GM18909 (cell line): ENCODE measurements around the gene HBP1.
"Not testable (repeated sequence)": the region's sequence is repeated elsewhere in the genome, so short reads cannot be mapped to it uniquely, and the experiment has no call there.

Experiments
- ATAC-seq: cut with Tn5 transposase; IDR thresholded peaks from one replicate; pipeline ENCODE4 v1.9.1; 2021; ENCODE audit warnings: mild to moderate bottlenecking; ENCODE audit not compliant: unreplicated experiment, poor library complexity

Gene HBP1

GRCh38 chr7:107168233-107169119 lies at the start of gene HBP1:
Gene HBP1 (plus strand): TSS chr7:107169003. CDS start chr7:107179894, 10,891 bp downstream.
- ATAC-seq: peak; percentile 92

GRCh38 chr7:107119376-107120105 lies 49.3 kb upstream of the HBP1 start:
- ATAC-seq: no peak

- no peak for ATAC-seq
These were observed 46.3 kb upstream of the HBP1 start for GRCh38 chr7:107122486-107122911.

DNA sequence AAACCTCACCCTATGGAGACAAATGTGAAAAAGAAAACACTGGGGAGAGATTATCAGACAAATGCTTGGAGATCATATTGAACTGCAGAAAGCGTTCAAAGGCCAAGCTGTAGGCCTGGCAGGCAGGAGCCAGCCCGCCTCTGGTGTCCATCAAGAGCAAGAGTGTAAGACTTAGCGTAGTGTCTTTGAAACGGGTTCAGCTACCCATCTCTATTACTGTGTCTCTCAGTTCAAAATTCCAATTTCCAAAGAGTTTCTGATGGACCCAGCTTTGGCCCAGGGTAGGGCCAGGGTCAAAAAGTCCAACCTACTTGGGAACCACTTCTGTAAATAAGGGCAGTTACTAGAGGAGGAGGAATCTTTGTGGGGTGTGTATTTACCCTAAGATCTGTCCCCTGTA lies 45.4 kb upstream of the HBP1 start:
- ATAC-seq: no peak

DNA sequence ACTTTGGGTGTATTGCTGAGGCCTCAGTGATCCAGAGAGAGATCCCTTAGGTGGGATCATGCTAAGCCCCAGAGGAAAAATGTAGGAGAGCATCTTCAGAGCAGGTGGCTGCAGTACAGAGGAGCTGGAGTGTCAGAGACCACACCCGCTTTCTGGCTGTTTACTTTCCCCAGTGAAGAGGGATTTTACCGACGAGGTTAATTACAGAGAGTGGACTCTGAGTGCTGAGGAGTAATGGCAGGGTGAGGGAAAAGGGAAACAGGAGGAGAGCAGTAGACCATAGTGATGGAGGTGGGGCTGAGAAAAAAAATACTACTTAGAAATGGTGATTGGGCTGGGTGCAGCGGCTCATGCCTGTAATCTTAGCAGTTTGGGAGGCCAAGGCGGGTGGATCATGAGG lies 43.3 kb upstream of the HBP1 start:
- ATAC-seq: no peak

DNA sequence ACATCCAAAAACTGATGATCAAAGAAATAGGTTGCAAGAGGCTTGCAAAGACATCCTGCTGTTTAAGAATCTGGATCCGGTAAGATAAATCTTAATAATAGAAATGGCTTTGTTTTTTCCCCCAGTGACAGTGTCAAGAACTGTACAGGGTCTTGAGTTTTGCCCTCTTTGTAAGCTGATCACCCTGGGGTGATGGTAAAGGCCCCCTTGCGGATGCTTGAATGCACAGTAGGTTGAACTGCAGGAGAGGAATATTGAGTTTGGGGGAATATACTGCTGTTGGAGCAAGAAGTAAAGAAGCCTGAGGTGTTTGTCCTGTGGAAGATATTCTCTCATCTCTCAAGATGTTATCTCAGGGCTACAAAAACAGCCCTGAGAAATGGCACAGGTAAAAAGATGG lies 40.6 kb upstream of the HBP1 start:
- no peak for ATAC-seq

- no peak for ATAC-seq
These were observed 40.1 kb upstream of the HBP1 start for GRCh38 chr7:107128748-107129147.

- ATAC-seq: no peak
These were observed 38.1 kb upstream of the HBP1 start for GRCh38 chr7:107130487-107131220.

- no peak for ATAC-seq
These were observed 35.4 kb upstream of the HBP1 start for GRCh38 chr7:107133396-107133795.

GRCh38 chr7:107138696-107139420 lies 29.9 kb upstream of the HBP1 start:
- ATAC-seq: no peak

DNA sequence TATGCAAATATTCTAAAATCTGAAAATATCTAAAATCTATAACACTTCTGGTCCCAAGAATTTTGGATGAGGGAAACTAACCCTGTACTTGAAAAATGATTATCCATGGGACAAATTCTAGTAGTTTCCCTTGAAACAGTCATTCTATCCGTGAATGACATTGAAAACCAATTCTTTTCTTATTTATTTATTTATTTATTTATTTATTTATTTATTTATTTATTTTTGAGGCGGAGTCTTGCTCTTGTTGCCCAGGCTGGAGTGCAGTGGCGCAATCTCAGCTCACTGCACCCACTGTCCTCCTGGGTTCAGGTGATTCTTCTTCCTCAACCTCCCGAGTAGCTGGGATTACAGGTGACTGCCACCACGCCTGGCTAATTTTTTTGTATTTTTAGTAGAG lies 24.9 kb upstream of the HBP1 start:
- not testable (repeated sequence) for ATAC-seq

- no peak for ATAC-seq
These were observed 23.6 kb upstream of the HBP1 start for GRCh38 chr7:107145067-107145838.

DNA sequence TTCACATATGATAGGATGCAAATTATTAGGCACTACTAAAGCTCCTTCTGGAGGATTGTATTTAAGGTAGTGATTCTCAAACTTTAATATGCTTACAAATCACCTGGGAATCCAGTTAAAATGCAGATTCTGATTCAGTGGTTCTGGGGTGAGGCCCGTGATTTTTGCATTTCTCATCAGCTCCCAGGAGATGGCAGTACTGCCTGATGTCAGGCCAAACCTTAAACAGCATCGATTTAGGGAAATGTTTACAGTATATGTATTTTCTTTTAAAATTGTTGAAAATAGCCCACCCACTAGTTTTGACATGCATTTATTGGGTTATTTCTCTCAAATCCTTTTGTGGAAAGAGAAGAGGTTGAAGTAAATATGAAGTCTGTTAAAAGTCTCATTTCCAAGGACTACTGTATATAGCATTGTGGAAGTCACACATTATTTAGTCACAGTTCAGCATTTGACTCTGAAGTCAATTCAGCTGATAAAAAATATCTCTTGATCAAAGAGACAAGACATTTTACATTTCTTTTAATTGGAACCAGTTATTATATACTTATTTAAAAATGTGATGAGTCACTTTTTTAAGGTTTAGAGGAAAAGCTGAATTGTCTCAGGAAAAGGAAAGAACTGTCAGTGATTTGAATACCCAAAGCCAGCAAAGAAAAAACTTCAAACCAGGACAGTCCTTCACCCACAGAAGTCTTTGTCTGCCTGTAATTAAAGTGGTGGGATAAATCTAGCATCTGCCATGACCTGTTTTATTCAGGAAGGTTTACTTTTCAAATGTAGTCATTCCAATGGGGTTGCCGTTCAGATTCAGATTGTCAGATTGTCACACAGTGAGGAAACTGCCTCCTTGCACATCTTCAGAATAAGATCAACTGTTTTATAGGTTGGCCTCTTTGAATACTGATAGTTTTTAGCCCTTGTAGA lies 21.1 kb upstream of the HBP1 start:
- peak; percentile 48 for ATAC-seq

DNA sequence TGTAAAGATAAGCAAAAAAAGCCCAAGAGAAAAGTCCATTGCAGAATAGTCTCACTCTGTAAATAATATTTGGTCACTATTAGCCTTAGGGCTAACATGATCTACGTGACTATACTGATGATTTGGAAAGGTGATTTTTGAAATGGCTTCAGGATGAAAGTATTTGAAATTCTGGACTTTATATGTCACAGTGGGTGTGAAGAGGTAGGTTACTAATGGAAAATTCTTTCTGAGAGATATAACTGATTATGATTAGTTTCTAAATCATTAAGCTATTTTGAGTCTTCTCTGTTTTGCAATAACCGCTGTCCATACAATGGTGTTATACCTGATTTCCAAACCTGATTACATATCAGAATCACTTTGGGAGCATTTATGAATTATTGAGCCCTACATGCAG lies 20.1 kb upstream of the HBP1 start:
- no peak for ATAC-seq

DNA sequence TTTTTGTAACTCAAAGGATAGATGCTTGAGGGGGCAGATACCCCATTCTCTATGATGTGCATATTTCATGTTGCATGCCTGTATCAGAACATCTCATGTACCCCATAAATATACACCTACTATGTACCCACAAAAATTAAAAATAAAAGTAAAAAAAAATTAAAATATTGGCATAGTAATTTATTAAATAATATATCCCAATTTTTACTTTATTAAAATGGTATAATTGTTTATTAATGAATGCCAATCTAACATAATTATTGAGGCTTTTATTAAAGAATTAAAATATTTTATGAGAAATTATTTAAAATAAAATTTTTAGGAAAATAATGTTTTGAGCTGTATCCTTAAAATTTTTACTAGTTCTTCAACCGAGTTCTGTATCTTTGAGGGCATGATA lies 18.9 kb upstream of the HBP1 start:
- ATAC-seq: no peak

DNA sequence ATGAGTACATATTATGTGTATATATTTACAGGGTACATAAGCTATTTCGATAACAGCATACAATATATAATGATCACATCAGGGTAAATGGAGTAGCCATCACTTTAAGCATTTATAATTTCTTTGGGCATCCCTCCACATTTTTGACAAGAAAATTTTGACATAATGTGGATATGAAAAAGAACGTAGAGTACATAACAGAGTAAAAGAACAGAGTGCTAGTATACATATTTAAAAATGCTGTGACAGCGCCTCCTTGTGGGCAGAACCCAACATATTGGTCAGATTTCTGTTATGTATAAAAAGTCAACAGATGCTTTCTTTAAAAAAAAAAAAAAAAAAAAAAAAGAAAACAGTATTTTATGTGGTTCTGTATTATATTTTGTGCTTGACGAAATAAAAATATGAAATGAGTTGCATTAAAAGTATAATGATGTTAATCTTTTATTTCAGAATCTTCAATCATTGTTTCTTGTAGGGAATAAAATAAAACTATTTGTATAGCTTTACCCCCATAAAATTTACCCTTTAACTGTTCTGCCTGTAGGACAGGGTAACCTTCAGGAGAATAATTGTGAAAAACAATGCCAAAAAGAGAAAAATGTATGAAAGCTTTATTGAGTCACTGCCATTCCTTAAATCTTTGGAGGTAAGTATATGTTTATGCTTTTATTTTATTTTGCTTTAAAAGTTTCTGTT lies 18.3 kb upstream of the HBP1 start:
- no peak for ATAC-seq

GRCh38 chr7:107151538-107151937 lies 17.3 kb upstream of the HBP1 start:
- ATAC-seq: no peak

- ATAC-seq: no peak
These were observed 16.8 kb upstream of the HBP1 start for GRCh38 chr7:107152011-107152410.
